ENCODE results near the gene NLGN4Y. TPM values are rescaled to one million over a fixed set of nuclear protein-coding genes. Genes with fewer than 3 reads are reported as not detected.
"Not testable (repeated sequence)": the region's sequence is repeated elsewhere in the genome, so short reads cannot be mapped to it uniquely, and the experiment has no call there.

Gene NLGN4Y
- total and polyA plus RNA-seq, 2 of the 4 experiments (the other 2 are of a cell fraction), result not detected

- DNase-seq; H3K27me3 ChIP-seq (ENCODE audit: control insufficient read depth, insufficient read depth, low read length); H4K8ac ChIP-seq (ENCODE audit: low read depth in 2 of 2, low read length in 2 of 2); H2BK5ac ChIP-seq (ENCODE audit: low read depth, low read length, poor library complexity, severe bottlenecking); H3K4me3 ChIP-seq (ENCODE audit: insufficient read depth, low read depth, low read length); H2AFZ ChIP-seq (replicated peaks; ENCODE audit: low read length, poor library complexity); H3K36me3 ChIP-seq (ENCODE audit: control insufficient read depth, insufficient read depth, low read length); CTCF ChIA-PET; H2AK9ac ChIP-seq (replicated peaks; ENCODE audit: low read depth, low read length, poor library complexity); dilution Hi-C loops (cut with HindIII; ENCODE audit: low sequenced_read_pairs, unreplicated experiment); in situ Hi-C loops (cut with MboI; ENCODE audit: low sequenced_read_pairs); H3K9ac ChIP-seq (ENCODE audit: low read depth, low read length); intact Hi-C loops (cut with micrococcal nuclease); H3K9me1 ChIP-seq (ENCODE audit: insufficient read depth, low read length); H3K18ac ChIP-seq (ENCODE audit: low read depth, low read length); H2AK5ac ChIP-seq (ENCODE audit: low read depth, low read length); BruUV-seq (replicated peaks); H2BK120ac ChIP-seq (ENCODE audit: low read depth, low read length); H3K56ac ChIP-seq (ENCODE audit: extremely low read depth, insufficient read depth, low read length); H4K5ac ChIP-seq (ENCODE audit: low read depth, low read length); H3K79me1 ChIP-seq (ENCODE audit: low read depth in 1 of 2, low read length in 2 of 2); H4K91ac ChIP-seq (ENCODE audit: insufficient read depth, low read depth, low read length); H2BK20ac ChIP-seq (ENCODE audit: low read depth, low read length); H3K4me2 ChIP-seq (ENCODE audit: low read depth, low read length); H3K23ac ChIP-seq (ENCODE audit: low read depth, low read length); H3K4me1 ChIP-seq (ENCODE audit: control insufficient read depth, insufficient read depth, low read length); H2BK15ac ChIP-seq (ENCODE audit: low read depth, low read length); ATAC-seq (ENCODE audit: low read depth); H4K20me1 ChIP-seq (ENCODE audit: insufficient read depth, low read length); H3K4ac ChIP-seq (ENCODE audit: low read depth, low read length); POLR2A ChIA-PET (ENCODE audit: unreplicated experiment); H3K14ac ChIP-seq (replicated peaks; ENCODE audit: low read depth, low read length); H3K27ac ChIP-seq (ENCODE audit: insufficient read depth, low read length); H3K9me3 ChIP-seq (ENCODE audit: control insufficient read depth, insufficient read depth, low read length): not testable (repeated sequence)
- WGBS, 2 experiments (ENCODE audit: extremely low coverage in 2 of 2, insufficient read length in 1 of 2), result no CpG with 5 or more reads among the region's 8 CpGs
Measured at GRCh38 chrY:14861033-14861432, 336.7 kb downstream of the NLGN4Y start.

All from IMR-90 (cell line).